Ishikawa (cell line): ENCODE measurements around the gene SMAD5.

Source experiments
- EP300 ChIP-seq: IDR thresholded peaks from 2 replicates; pipeline ENCODE4 v1.6.1; 2012; ENCODE audit warnings: borderline replicate concordance
- FOXM1 ChIP-seq: IDR thresholded peaks from 2 replicates; pipeline ENCODE4 v1.6.1; 2012; ENCODE audit warnings: low read depth, borderline replicate concordance
- TF ChIP-seq, protein P1 (sequence below): IDR thresholded peaks from 2 replicates; pipeline ENCODE4 v1.6.1; 2012; ENCODE audit warnings: low read depth, mild to moderate bottlenecking
- TF ChIP-seq, protein P2 (sequence below): IDR thresholded peaks from 2 replicates; pipeline ENCODE4 v1.6.1; 2012
- TF ChIP-seq, protein P3 (sequence below): IDR thresholded peaks from 2 replicates; pipeline ENCODE4 v1.6.1; 2012

DNA sequence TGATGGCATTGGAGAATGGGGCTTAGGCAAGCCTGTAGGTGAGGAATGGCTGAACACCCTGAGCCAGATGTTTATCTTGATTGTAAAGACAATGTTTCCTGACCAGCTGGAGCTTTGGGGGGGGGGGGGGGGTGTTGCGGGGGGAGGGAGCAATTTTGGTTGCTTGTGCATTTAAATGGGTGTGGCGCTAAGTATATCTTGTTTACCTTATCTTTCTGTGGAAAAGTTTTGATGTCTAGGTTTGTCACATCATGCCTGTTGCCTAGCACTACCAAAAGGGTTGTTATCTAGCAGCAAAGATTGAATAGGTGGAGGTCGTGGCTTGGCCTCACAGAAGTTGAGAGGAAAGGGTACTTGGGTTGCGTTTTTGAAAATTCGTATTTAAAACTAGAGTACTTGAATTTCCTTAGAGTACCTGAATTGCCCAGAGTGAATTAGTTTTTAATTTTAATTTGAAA lies 1.3 kb downstream of the SMAD5 start:
- TF ChIP-seq, protein P1, sequence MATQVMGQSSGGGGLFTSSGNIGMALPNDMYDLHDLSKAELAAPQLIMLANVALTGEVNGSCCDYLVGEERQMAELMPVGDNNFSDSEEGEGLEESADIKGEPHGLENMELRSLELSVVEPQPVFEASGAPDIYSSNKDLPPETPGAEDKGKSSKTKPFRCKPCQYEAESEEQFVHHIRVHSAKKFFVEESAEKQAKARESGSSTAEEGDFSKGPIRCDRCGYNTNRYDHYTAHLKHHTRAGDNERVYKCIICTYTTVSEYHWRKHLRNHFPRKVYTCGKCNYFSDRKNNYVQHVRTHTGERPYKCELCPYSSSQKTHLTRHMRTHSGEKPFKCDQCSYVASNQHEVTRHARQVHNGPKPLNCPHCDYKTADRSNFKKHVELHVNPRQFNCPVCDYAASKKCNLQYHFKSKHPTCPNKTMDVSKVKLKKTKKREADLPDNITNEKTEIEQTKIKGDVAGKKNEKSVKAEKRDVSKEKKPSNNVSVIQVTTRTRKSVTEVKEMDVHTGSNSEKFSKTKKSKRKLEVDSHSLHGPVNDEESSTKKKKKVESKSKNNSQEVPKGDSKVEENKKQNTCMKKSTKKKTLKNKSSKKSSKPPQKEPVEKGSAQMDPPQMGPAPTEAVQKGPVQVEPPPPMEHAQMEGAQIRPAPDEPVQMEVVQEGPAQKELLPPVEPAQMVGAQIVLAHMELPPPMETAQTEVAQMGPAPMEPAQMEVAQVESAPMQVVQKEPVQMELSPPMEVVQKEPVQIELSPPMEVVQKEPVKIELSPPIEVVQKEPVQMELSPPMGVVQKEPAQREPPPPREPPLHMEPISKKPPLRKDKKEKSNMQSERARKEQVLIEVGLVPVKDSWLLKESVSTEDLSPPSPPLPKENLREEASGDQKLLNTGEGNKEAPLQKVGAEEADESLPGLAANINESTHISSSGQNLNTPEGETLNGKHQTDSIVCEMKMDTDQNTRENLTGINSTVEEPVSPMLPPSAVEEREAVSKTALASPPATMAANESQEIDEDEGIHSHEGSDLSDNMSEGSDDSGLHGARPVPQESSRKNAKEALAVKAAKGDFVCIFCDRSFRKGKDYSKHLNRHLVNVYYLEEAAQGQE = no peak
- TF ChIP-seq, protein P2, sequence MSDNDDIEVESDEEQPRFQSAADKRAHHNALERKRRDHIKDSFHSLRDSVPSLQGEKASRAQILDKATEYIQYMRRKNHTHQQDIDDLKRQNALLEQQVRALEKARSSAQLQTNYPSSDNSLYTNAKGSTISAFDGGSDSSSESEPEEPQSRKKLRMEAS = no peak
- TF ChIP-seq, protein P3, sequence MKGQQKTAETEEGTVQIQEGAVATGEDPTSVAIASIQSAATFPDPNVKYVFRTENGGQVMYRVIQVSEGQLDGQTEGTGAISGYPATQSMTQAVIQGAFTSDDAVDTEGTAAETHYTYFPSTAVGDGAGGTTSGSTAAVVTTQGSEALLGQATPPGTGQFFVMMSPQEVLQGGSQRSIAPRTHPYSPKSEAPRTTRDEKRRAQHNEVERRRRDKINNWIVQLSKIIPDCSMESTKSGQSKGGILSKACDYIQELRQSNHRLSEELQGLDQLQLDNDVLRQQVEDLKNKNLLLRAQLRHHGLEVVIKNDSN = no peak
- TF ChIP-seq EP300 (no peak), FOXM1 (no peak)
